Measurements from ENCODE around the gene KLHL25.

GRCh38 chr15:85792912-85793590, 1.7 kb downstream of the KLHL25 start:
- TF ChIP-seq EP300 (IDR thresholded peaks at IDR 0.05) (no peak), POLR2A (IDR thresholded peaks at IDR 0.05) (no peak), CTCF (IDR thresholded peaks at IDR 0.05) (no peak)

Measured in stomach (tissue), 4 donors.